T-cell (primary cell): ENCODE measurements around the gene TOMM20. TPM values are rescaled to one million over a fixed set of nuclear protein-coding genes. Genes with fewer than 3 reads are reported as not detected.

Experiments
- ATAC-seq, 4 experiments: fragments of 200-7000 bp in 3 of 4; fragments of 150-1000 bp in 1 of 4; cut with Tn5 transposase; replicated peaks in 1 of 4; 1 replicate in 3 of 4; 2 replicates in 1 of 4; pipeline ENCODE4 v1.10.0; 2021; ENCODE audit warnings: moderate library complexity in 3 of 4, mild to moderate bottlenecking in 2 of 4, moderate number of reproducible peaks in 1 of 4
- CTCF ChIA-PET, 2 donors: fragments of 300-600 bp; sonication (Branson Sonifier 250); formaldehyde crosslinking; loops; one replicate each; lab custom pipeline; 2022; ENCODE audit warnings: antibody characterized with exemption in 2 of 2; lab: Charles Lee
- POLR2A ChIA-PET, 2 donors: fragments of 300-600 bp; sonication (Branson Sonifier 250); formaldehyde crosslinking; loops; one replicate each; lab custom pipeline; 2022; ENCODE audit warnings: antibody characterized with exemption in 2 of 2; lab: Charles Lee
- DNase-seq, 35 experiments: peaks; one replicate each; pipeline versions ENCODE4 v3.0.0 to v3.0.0-alpha.2; 2013 to 2023
- H3K27ac ChIP-seq: one replicate; pipeline ENCODE4 v1.5.1; 2013; ENCODE audit warnings: low read length
- H3K27me3 ChIP-seq, 2 experiments: replicated peaks in 1 of 2; 1 replicate in 1 of 2; 2 replicates in 1 of 2; pipeline versions ENCODE4 v1.6.1 to v1.7.0; 2013; ENCODE audit warnings: low read length in 1 of 2, mixed read lengths in 1 of 2; ENCODE audit not compliant: control insufficient read depth in 2 of 2, insufficient read depth in 2 of 2; ENCODE audit errors: extremely low read depth in 1 of 2
- H3K36me3 ChIP-seq, 2 donors: 1 replicate in 1 of 2; 2 replicates in 1 of 2; pipeline versions ENCODE4 v1.6.1 to v1.7.0; 2013; ENCODE audit warnings: low read length in 1 of 2; ENCODE audit not compliant: control insufficient read depth in 2 of 2, insufficient read depth in 1 of 2; ENCODE audit errors: extremely low read depth in 1 of 2
- H3K4me1 ChIP-seq, 2 experiments: 1 replicate in 1 of 2; 2 replicates in 1 of 2; pipeline versions ENCODE4 v1.6.1 to v1.7.0; 2013; ENCODE audit warnings: low read length in 2 of 2, mixed read lengths in 1 of 2; ENCODE audit not compliant: insufficient read depth in 2 of 2, control insufficient read depth in 1 of 2; ENCODE audit errors: extremely low read depth in 1 of 2
- H3K4me3 ChIP-seq, 2 donors: 1 replicate in 1 of 2; 2 replicates in 1 of 2; pipeline versions ENCODE4 v1.5.1 to v1.7.0; 2013; ENCODE audit warnings: mild to moderate bottlenecking in 2 of 2, low read length in 1 of 2, moderate library complexity in 1 of 2; ENCODE audit not compliant: control insufficient read depth in 1 of 2; ENCODE audit errors: extremely low read depth in 1 of 2
- H3K9me3 ChIP-seq: 2 replicates; pipeline ENCODE4 v1.7.0; 2013
- H3K27ac Mint-ChIP-seq, 2 donors: one replicate each; pipeline ENCODE4 v1.8.0; 2020 to 2021; ENCODE audit warnings: mild to moderate bottlenecking in 2 of 2, mixed read lengths in 2 of 2
- H3K27me3 Mint-ChIP-seq, 2 donors: one replicate each; pipeline ENCODE4 v1.8.0; 2021 to 2022; ENCODE audit warnings: mixed read lengths in 2 of 2
- H3K36me3 Mint-ChIP-seq: one replicate; pipeline ENCODE4 v1.8.0; 2021; ENCODE audit warnings: mixed read lengths
- H3K4me1 Mint-ChIP-seq, 3 donors: one replicate each; pipeline ENCODE4 v1.8.0; 2020 to 2022; ENCODE audit warnings: mixed read lengths in 3 of 3, mild to moderate bottlenecking in 1 of 3
- H3K4me3 Mint-ChIP-seq, 3 donors: one replicate each; pipeline ENCODE4 v1.8.0; 2020 to 2022; ENCODE audit warnings: mild to moderate bottlenecking in 3 of 3, mixed read lengths in 3 of 3, moderate library complexity in 3 of 3
- H3K9me3 Mint-ChIP-seq, 3 donors: one replicate each; pipeline ENCODE4 v1.8.0; 2020 to 2022; ENCODE audit warnings: mixed read lengths in 3 of 3
- WGBS: methylation state at CpG from one replicate; pipeline ENCODE4 v1.1.5; 2013; ENCODE audit warnings: missing lambda C conversion rate; ENCODE audit not compliant: insufficient coverage; 5-methylcytosine and 5-hydroxymethylcytosine counted together
- total RNA-seq, 35 experiments: library from RNA in 6 of 35; stranded (reverse) in 6 of 35; fragments of 120-200 nt in 1 of 35; gene quantifications; one replicate each; pipeline versions ENCODE4 v1.2.1 to v1.2.4 and lab custom pipeline; 2013 to 2026

The TOMM20 gene
- total RNA-seq, 5 donors from 2014 or later (not counting 1 experiment from before 2014, with no cell fraction given): 81.7 to 115 (median 106) TPM

GRCh38 chr1:235157150-235157549 is 28.5 kb upstream of the TOMM20 start:
- H3K9me3 Mint-ChIP-seq: no peaks in the 10 kb centered on the region
- no peaks in the 10 kb centered on the region for H3K27me3 ChIP-seq
- H3K36me3 ChIP-seq: peaks cover 5 to 53% of the 10 kb centered on the region in 2 donors
- H3K27ac Mint-ChIP-seq: no peak overlapping the region
- no peak for ATAC-seq
- WGBS: 100% methylated on average over 4 of the region's 4 CpGs
- no peak for DNase-seq
- ChIA-PET CTCF (interaction anchor here (0.6 to 1.0 kb wide), 2 partner anchors 10 to 73 kb away, joined by 3 to 5 read pairs; no protein-coding TSS in a partner anchor), POLR2A (no interaction called here)
- H3K27ac ChIP-seq: no peak overlapping the region
- H3K4me1 ChIP-seq: peaks cover 13 to 41% of the 10 kb centered on the region in 2 experiments
- no peaks in the 10 kb centered on the region for H3K27me3 Mint-ChIP-seq
- no peak overlapping the region for H3K4me3 ChIP-seq
- H3K4me1 Mint-ChIP-seq: peaks cover 35 to 40% (median 39%) of the 10 kb centered on the region in 3 donors
- H3K4me3 Mint-ChIP-seq: no peak overlapping the region
- peaks cover 22% of the 10 kb centered on the region for H3K36me3 Mint-ChIP-seq
- no peaks in the 10 kb centered on the region for H3K9me3 ChIP-seq

GRCh38 chr1:235156740-235157139 is 28.1 kb upstream of the TOMM20 start:
- Histone ChIP-seq H3K4me3 (no peak overlapping the region), H3K27me3 (no peaks in the 10 kb centered on the region), H3K9me3 (no peaks in the 10 kb centered on the region), H3K36me3 (peaks cover 5 to 57% of the 10 kb centered on the region in 2 donors), H3K27ac (no peak overlapping the region), H3K4me1 (peaks cover 13 to 36% of the 10 kb centered on the region in 2 experiments)
- ATAC-seq (no peak), DNase-seq (no peak)
- WGBS: 60% methylated on average over 2 of the region's 4 CpGs
- peaks cover 31 to 38% (median 35%) of the 10 kb centered on the region in 3 donors for H3K4me1 Mint-ChIP-seq
- no peak overlapping the region for H3K27ac Mint-ChIP-seq
- H3K36me3 Mint-ChIP-seq: peaks cover 23% of the 10 kb centered on the region
- ChIA-PET POLR2A (interaction anchor here in 1 of 2 donors (0.5 kb wide), 1 partner anchor 56 kb away, joined by 3 read pairs; no protein-coding TSS in a partner anchor), CTCF (interaction anchor here in 1 of 2 donors (0.6 kb wide), 1 partner anchor 73 kb away, joined by 3 read pairs; no protein-coding TSS in a partner anchor)
- H3K9me3 Mint-ChIP-seq: no peaks in the 10 kb centered on the region
- H3K4me3 Mint-ChIP-seq: no peak overlapping the region
- no peaks in the 10 kb centered on the region for H3K27me3 Mint-ChIP-seq

- Histone ChIP-seq H3K27me3 (no peaks in the 10 kb centered on the region), H3K4me1 (peaks cover 13 to 33% of the 10 kb centered on the region in 2 experiments), H3K9me3 (no peaks in the 10 kb centered on the region), H3K27ac (no peak overlapping the region), H3K4me3 (no peak overlapping the region), H3K36me3 (peaks cover 9 to 62% of the 10 kb centered on the region in 2 donors)
- no peak for DNase-seq
- no peaks in the 10 kb centered on the region for H3K27me3 Mint-ChIP-seq
- H3K4me1 Mint-ChIP-seq: peaks cover 30 to 37% (median 35%) of the 10 kb centered on the region in 3 donors
- H3K36me3 Mint-ChIP-seq: peaks cover 26% of the 10 kb centered on the region
- H3K9me3 Mint-ChIP-seq: no peaks in the 10 kb centered on the region
- H3K27ac Mint-ChIP-seq: no peak overlapping the region
- ChIA-PET POLR2A (interaction anchor here in 1 of 2 donors (0.5 kb wide), 1 partner anchor 57 kb away, joined by 3 read pairs; no protein-coding TSS in a partner anchor), CTCF (interaction anchor here in 1 of 2 donors (0.5 to 0.6 kb wide), 2 partner anchors 307 to 675 kb away, joined by 3 read pairs; no protein-coding TSS in a partner anchor)
- no CpG with 5 or more reads among the region's 3 CpGs for WGBS
- no peak overlapping the region for H3K4me3 Mint-ChIP-seq
- no peak for ATAC-seq
Measured at GRCh38 chr1:235156265-235156664, 27.6 kb upstream of the TOMM20 start.

GRCh38 chr1:235152235-235152634 is 23.6 kb upstream of the TOMM20 start:
- Mint-ChIP-seq H3K27me3 (no peaks in the 10 kb centered on the region), H3K27ac (no peak overlapping the region), H3K4me1 (peaks cover 29 to 33% (median 32%) of the 10 kb centered on the region in 3 donors), H3K36me3 (peaks cover 39% of the 10 kb centered on the region), H3K4me3 (no peak overlapping the region), H3K9me3 (no peaks in the 10 kb centered on the region)
- Histone ChIP-seq H3K4me3 (no peak overlapping the region), H3K36me3 (peaks cover 10 to 79% of the 10 kb centered on the region in 2 donors), H3K4me1 (peaks cover 0 to 10% of the 10 kb centered on the region in 2 experiments), H3K9me3 (no peaks in the 10 kb centered on the region), H3K27ac (no peak overlapping the region), H3K27me3 (no peaks in the 10 kb centered on the region)
- DNase-seq (no peak), ATAC-seq (no peak)
- POLR2A ChIA-PET: interaction anchor here in 1 of 2 donors (0.6 to 0.7 kb wide), 3 partner anchors 38 to 264 kb away, joined by 3 to 6 read pairs (median 3); no protein-coding TSS in a partner anchor
- CTCF ChIA-PET: interaction anchor here (0.6 to 1.1 kb wide), 3 partner anchors 43 to 265 kb away, joined by 3 read pairs; no protein-coding TSS in a partner anchor

GRCh38 chr1:235151033-235151432 is 22.4 kb upstream of the TOMM20 start:
- WGBS: no CpG with 5 or more reads among the region's 2 CpGs
- H3K27ac ChIP-seq: no peak overlapping the region
- Mint-ChIP-seq H3K4me1 (peaks cover 29 to 33% (median 32%) of the 10 kb centered on the region in 3 donors), H3K27me3 (no peaks in the 10 kb centered on the region), H3K4me3 (no peak overlapping the region), H3K9me3 (no peaks in the 10 kb centered on the region), H3K27ac (peak overlapping the region; percentile 7 to 36), H3K36me3 (peaks cover 41% of the 10 kb centered on the region)
- H3K36me3 ChIP-seq: peaks cover 10 to 79% of the 10 kb centered on the region in 2 donors
- H3K4me1 ChIP-seq: peaks cover 0 to 5% of the 10 kb centered on the region in 2 experiments
- ChIA-PET POLR2A (interaction anchor here in 1 of 2 donors (0.5 to 0.6 kb wide), 2 partner anchors 8 to 12 kb away, joined by 3 to 4 read pairs; no protein-coding TSS in a partner anchor), CTCF (interaction anchor here in 1 of 2 donors (0.7 kb wide), 1 partner anchor 347 kb away, joined by 5 read pairs; no protein-coding TSS in a partner anchor)
- H3K4me3 ChIP-seq: no peak overlapping the region
- no peaks in the 10 kb centered on the region for H3K9me3 ChIP-seq
- ATAC-seq: no peak
- DNase-seq: no peak
- no peaks in the 10 kb centered on the region for H3K27me3 ChIP-seq

- peaks cover 15 to 84% of the 10 kb centered on the region in 2 donors for H3K36me3 ChIP-seq
- ChIA-PET POLR2A (no interaction called here), CTCF (no interaction called here)
- Mint-ChIP-seq H3K9me3 (no peaks in the 10 kb centered on the region), H3K36me3 (peaks cover 43% of the 10 kb centered on the region), H3K27me3 (no peaks in the 10 kb centered on the region), H3K4me3 (no peak overlapping the region), H3K4me1 (peaks cover 29 to 35% (median 29%) of the 10 kb centered on the region in 3 donors), H3K27ac (no peak overlapping the region)
- DNase-seq: no peak
- H3K4me3 ChIP-seq: no peak overlapping the region
- no peak for ATAC-seq
- H3K27ac ChIP-seq: no peak overlapping the region
- peaks cover 0 to 2% of the 10 kb centered on the region in 2 experiments for H3K4me1 ChIP-seq
- no peaks in the 10 kb centered on the region for H3K27me3 ChIP-seq
- H3K9me3 ChIP-seq: no peaks in the 10 kb centered on the region
- 97% methylated on average over 6 of the region's 9 CpGs for WGBS
Measured at GRCh38 chr1:235149824-235150223, 21.2 kb upstream of the TOMM20 start.
